Measurements from ENCODE around the gene RIPOR3.
"Not testable (repeated sequence)": the region's sequence is repeated elsewhere in the genome, so short reads cannot be mapped to it uniquely, and the experiment has no call there.

The RIPOR3 gene

DNA sequence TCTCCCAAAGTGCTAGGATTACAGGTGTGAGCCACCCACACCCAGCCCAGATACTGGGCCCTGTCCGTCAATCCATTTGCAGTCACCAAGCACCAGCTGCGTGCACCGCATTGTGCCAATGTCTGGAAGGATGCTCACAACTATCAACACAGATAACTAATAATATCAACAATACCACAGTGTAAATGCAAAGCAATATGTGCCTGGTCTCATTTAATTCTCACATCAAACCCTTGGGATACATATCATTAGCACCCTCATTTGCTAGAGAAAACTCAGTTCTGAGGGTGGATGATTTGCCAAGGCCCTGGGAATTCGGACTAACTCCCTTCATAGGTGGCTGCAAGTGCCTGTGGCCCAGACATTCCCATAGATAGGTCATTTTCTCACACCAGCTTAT is 14.5 kb downstream of the RIPOR3 start:
- no peak for FAIRE-seq

DNA sequence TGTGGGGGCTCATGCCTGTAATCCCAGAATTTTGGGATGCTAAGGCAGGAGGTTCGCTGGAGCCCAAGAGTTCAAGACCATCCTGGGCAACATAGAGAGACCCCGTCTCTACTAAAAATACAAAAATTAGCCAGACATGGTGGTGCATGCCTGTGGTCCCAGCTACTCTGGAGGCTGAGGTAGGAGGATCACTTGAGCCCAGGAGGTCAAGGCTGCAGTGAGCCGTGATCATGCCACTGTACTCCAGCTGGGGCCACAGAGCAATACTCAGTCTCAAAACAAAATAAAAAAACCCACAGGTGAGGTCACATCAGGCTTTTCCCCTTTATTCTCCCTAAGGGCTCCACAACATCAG is 15.0 kb downstream of the RIPOR3 start:
- FAIRE-seq: not testable (repeated sequence)

DNA sequence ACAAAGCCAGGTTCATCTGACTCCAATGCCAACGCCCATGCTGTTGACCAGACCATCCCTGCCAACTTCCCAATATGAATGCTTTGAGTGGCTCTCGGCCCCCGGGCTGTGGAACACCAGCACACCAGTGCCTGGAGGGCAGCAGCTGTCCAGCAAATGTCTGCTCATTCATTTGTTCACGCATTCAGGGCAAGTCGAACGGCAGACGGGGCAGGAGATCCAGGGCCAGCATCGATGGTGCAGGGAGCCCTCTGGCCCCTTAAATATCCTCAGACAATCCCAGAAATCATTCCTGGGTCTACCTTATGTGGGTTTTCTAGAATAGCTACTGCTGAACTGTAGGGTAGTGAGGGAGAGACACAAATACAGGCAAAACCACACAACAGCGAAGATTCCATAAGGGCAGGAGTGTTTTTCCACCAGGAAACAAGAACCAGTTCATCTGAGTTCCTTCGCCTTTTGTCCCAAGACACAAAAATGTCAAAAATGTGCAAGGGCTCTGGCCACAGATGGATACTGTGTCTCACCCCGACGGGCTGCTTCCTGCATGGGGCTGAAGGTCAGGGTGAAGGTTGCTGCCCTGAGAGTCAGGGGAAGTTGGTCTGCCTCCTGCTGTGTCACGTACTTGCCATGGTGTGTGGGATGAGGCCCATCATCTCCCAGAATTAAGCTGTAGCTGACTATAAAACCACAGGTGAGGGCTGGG is 15.5 kb downstream of the RIPOR3 start:
- no peak for FAIRE-seq

DNA sequence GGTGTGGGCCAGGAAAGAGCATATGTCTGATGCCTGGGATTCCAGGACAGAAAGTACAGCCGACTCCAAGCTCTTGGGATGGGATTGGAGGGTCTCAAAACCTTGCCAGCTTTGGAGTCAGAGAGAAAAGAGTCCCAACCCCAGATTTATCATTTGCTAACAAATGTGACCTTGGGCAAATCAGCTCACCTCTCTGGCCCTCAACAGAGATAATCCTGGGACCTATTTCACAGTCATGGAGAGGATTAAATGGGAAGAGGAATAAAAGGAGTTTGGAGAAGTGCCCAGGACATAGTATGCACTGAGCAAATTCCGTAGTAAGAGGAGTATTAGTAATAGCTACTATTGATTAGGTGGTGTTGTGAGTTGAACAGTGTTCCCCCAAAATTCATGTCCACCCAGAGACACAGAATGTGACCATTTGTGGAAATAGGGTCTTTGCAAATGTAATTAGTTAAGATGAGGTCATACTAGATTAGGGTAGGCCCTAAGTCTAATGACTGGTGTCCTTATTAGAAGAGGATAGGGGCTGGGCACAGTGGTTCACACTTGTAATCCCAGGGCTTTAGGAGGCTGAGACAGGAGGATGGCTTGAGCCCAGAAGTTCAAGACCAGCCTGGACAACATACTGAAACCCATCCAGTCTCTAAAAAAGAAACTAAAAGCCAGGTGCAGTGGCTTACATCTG is 17.1 kb downstream of the RIPOR3 start:
- FAIRE-seq: no peak

DNA sequence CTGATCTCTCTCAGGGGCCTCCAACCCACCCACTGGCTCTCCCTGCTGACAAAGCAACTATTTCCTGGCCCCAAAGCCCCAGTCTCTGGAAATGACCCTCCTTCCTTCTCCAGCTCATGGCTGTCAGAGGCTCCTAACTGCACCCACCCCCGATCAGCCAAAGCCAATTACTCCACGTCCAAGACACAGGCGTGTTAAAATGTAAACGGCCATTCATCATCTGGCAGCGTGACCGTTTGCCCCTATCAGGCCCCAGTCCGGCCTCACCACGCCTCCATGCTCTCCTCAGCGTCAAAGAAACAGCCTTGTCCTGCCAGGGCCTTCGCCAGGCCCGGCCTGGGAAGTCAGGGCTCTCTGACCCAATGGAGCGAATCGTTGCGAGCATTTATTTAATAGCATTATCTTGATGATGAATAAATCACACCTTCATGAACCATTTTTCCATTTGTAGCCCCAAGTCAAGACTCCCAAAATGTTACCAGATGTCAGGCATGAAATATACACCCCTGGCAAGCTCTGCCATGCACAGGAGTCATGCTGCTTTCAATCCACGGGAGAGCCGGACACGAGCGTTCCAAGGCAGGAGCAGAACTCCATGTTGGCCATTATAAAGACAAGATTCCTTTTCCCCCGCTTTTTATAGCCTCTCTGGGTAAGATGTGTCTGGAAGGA is 17.7 kb downstream of the RIPOR3 start:
- FAIRE-seq: no peak

DNA sequence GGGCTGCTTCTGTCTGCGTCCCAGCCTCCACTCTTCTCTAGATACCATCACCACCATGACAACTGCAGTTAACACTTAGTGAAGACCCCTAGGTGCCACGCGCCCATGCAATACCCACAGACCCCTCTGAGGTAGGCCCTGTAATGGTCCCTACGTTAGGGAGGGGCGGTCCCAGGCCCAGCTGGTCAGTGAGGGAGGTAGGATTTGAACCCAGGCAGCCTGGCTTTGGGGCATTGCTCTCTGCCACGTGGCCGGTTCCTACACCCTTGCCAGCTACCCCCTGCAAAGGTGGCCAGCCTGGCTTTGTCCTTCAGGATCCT is 18.2 kb downstream of the RIPOR3 start:
- FAIRE-seq: no peak

DNA sequence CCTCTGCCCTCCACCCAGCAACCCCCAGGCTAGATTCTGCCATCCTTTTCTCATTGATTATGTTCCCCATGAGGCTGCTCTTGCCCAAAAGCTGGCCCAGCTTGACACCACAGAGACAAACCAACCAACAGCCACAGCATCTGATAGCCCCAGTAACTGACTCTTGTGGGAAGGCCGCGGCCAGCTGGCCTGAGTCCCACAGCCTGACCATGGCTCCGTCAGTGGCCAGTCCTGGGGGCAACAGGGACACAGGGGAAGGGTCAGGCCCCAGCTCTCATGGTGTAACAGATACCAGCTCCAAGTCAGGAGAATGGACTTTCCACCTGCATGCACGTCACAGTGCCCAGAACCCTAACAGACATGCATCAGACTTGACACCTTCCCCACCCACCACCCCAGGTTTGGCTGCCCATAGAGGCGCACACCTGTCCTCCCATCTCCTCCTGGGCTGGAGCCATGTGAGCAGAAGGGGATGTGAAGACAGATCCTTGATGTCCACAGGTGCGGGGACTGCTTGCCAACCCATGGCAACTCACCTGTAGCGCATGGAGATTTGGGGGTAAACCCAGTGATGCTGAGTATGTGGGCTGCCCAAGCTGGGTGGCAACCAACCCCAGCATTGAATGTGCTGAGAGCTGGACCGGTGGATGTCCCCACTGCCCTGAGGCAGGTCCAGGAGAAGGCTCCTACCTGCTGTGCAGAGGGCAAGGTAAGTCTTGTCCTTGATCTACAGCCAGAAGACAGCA is 18.8 kb downstream of the RIPOR3 start:
- FAIRE-seq: no peak

DNA sequence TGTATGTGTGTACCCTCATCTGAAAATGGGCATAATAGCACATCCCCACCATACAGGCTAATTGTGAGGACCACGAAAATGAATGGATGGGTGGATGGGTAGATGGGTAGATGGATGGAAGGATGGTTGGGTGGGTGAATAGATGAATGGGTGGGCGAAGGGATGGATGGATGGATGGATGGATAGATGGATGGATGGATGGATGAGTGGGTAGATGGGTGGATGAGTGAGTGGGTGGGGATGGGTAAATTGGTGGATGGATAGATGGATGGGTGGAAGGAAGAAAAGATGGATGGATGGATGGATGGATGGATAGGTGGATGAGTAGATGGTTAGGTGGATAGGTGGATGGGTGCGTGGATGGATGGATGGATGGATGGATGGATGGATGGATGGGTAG is 19.7 kb downstream of the RIPOR3 start:
- FAIRE-seq: no peak

DNA sequence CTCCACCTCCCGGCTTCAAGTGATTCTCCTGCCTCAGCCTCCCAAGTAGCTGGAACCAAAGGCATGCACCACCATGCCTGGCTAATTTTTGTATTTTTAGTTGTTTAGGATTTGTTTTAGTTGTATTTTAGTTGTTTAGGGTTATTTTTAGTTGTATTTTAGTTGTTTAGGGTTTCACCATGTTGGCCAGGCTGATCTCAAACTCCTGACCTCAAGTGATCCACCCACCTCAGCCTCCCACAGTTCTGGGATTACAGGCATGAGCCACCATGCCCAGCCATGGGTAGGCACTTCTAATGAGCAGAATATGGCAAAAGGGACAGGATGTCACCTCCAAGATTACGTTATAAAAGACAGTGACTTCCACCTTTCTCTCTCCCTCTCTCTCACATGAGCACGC is 20.3 kb downstream of the RIPOR3 start:
- not testable (repeated sequence) for FAIRE-seq

DNA sequence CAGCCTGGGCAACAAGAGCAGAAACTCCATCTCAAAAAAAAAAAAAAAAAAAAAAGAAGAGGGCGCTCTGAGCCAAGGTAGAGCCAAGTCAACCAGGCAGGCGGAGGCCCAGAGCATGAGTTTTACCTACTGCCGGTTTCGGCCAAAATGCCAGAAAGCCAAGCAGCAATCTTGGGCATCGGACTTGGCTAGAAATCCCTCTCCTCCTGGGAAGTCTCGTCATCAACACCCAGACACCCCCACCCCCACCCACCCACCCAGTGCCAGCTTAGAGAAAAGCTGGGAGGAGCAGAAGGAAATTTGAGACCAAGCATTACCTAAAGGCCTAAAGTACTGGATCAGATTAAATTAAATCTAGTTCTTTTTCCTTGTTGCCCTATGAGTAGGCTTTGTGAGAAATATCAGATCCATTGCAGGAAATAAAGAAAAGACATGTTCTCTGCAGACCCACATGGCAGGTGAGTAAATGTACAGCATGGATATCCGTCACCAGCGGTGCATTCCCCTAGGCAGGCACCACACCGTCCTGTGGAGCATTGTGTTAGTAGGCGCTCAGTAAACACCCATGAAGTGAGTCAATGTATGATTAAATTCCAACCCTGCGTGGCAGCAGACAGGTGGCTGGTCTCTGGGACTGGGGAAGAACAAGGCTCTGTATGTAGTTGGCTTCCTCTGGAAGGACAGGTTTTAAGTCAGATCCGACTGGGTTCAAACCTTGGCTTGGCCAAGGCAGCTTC is 21.0 kb downstream of the RIPOR3 start:
- no peak for FAIRE-seq

DNA sequence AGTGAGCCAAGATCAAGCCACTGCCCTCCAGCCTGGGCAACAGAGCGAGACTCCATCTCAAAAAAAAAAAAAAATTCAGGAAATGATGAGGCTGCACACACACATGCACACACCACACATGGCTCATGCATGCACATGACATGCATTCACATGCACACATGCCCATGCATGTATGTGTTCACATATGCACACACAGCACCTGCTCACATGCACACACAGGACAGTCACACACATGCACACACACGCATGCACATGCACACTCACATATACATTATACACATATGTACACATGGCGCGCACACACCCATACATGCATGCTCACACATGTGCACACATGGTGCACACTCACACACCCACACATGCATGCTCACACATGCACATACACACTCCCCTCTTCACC is 22.5 kb downstream of the RIPOR3 start:
- no peak for FAIRE-seq

DNA sequence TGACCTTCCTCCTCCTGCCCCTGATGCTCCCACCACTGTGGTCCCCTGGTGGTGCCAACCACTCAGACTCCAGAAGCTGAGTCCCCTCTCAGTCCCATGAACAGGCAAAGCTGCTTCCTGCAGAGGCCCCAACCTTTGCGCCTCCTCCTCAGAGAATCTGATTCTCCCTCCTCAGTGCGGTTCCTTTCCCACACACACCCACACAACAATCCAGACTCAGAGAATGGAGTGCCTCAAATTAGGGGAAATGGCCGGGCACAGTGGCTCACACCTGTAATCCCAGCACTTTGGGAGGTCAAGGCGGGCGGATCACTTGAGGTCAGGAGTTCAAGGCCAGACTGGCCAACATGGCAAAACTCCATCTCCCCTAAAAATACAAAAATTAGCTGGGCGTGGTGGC is 23.0 kb downstream of the RIPOR3 start:
- no peak for FAIRE-seq

DNA sequence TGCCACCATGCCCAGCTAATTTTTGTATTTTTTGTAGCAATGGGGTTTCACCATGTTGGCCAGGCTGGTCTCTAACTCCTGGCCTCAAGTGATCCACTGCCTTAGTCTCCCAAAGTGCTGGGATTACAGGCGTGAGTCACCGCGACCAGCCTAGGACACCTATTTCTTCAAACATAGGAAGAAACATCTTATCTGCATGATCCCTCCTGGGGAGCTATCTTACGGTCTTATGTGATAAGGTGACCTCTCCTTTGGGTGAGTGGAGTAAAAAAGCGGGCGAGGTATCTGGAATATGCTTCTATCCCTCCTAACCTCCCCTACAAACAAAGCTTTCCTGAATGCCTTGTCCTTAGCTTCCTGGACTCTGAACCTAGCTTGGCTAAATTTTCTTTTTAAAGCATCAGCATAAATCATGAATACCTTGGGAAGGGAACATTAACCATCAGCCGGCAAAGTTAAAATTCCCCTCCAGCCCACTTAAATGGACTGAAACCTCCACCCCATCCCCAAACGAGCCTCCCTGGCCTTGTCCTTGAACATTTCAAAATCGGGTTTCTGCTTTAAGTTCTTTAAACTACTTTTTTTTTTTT is 24.5 kb downstream of the RIPOR3 start:
- FAIRE-seq: no peak

DNA sequence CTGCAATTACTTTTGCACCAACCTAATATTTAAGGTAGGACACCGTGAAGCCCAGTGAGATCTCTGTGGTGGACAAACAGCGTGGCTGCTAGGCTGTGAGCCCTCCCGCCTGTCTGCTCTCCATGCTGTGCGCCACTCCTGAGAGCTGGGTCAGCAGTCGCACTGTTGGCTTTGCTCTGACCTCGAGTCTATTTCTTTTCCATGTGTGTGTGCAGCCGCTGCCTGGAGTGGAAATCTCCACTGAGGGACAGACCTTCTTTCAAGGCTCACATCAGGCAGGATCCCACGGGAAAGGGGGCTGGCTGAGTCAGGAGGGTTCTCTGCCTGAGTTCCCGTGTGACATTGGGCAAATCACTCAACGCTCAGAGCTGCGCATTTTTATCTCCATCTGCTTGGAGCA is 27.1 kb downstream of the RIPOR3 start:
- no peak for FAIRE-seq

DNA sequence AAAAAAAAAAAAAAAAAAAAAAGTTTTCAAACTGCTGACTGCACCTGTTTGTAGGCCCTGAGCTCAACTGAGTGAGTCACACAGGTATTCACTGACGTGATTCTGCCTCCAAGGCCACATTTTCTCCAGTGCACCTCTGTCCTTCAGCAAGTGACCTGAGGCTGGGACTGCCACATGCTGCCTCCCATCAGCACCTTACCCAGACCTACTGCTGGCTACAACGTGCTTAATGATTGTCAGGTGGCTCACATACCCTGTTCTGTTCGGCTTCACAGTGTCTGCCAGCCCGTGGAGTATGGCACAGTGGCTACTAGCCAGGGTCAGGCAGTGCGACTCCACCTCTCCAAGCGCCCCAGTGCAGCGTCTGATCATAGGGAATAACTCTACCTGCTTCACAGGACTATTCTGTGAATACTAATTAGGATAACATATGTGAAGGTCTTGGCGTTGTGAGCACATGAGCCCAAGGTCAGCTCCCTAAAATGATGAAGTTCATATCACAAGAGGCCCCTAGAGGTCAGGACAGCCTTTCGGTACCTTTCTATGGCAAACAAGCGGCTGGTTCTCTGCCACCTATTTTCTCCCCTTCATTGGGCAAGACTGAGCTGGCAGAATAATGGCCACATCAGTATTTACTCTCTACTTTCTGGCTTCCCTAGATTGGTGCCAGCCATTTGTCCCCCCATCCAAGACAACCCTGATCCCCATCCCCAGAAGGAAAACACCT is 28.1 kb downstream of the RIPOR3 start:
- FAIRE-seq: no peak

DNA sequence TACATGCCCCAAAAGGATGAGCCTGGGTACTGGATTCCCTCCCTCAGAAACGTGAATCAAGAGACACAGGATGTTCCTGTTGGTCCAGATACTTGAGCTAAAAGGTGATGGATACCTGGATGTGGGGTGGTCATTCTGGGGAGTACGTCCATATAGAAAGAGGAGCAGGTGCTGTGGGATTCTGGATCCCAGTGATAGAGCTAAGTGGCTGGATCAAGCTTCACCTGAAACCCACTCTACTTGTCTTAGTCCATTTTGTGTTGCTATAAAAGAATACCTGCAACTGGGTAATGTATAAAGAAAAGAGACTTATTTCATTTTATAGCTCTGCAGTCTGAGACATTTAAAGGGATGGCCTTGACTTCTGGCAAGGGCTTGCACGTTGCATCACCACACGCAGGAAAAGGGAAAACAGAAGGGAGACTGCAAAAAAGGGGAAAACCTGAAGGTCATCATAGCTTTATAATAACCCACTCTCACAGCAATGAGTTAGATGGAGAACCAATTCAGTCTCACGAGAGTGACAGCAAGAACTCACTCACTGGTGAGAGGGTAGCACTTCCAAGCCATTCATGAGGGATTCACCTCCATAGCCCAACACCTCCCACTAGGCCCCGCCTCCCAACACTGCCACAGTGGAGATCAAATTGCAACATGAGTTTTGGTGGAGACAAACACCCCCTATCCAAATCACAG is 31.2 kb downstream of the RIPOR3 start:
- FAIRE-seq: no peak

DNA sequence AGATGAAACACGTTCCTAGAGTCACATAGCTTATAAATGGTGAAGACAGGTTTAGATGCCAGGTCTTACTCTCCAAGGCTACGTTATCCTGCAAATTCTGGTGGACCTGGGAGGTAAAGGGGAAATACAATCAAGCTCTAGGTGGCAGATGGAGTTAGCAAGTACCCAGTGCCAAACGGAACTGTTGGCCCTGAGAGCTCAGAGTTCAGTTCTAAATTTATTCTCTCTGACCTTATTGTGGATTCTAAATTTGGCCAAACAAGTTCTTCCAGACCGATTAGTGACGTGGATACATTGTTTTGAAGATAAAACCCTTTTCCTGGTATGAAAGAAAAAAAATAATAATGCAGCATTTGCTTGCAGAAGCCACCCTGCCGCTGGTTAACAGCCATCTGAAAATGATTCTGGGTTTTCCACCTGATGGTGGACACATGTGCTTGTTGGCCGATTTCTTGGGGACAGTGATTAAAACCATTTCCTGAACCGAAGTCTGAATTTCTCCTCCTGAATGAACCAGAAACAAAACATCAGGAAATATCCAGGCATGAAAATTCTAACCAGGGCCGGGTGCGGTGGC is 32.5 kb downstream of the RIPOR3 start:
- FAIRE-seq: no peak

DNA sequence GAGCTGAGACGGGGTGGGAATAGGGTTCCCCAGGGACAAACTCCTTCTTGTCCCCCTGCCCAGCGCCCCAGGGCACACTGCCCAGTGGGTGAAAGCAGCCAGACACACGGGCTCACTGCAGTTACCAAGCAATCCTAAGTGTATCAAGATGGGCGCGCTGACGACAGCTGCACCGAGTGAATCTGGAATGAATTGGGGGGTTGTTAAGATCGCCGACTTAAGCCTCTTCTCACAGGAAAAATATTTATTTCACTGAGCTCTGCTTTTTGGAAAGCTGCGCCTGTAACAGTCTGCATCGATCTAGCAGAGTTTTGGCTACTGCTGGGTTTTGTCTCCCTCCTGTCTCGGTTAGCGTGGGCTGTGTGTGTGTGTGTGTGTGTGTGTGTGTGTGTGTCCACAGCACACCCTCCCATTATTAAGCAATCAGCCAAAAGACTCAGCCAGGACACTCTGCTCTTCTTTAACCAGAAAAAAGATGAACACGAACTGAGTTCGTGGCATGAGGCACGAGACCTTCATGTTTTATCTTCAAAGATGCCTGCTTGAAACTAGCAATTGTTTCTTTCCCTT is 35.9 kb downstream of the RIPOR3 start:
- no peak for FAIRE-seq

DNA sequence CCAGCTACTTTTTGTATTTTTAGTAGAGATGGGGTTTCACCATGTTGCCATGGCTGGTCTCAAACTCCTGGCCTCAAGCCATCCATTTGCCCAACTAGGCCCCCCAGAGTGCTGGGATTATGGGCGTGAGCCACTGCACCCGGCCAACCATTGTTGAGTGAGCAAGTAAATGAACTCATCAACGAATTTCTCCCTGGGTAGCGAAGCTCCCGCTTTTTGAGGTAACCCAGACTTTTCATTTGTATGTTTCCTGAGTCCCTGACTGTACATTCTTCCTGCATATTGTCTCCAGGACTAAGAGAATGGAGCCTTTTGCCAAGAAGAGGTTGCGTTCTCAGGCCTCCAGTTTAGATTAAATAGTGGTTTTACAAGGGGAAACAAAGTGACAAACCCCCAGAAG is 36.4 kb downstream of the RIPOR3 start:
- no peak for FAIRE-seq

DNA sequence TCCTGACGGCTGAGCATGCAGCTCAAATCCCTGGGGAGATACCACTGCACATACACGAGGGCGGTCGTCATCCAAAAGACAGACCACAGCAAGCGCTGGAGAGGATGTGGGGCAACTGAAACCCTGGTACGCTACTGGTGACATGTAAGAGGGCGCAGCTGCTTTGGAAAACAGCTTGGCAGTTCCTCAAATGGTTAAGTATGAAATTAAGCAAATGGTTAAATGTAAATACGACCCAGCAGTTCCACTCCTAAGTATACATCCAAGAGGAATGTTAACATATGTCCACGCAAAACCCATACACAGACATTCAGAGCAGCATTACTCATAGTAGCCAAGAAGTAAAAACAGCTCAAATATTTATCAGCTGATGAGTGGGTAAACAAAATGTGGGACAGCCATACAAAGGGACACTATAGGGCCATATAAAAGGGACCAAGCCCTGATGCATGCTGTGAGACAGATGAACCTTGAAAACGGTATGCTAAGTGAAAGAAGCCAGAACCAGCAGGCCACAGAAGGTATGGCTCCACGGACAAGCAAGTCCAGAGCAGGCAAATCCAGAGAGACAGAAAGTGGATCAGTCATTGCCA is 38.5 kb downstream of the RIPOR3 start:
- FAIRE-seq: no peak

Data from A204.1 (cell line).